ENCODE measurements around the gene DPEP1. TPM values are rescaled to one million over a fixed set of nuclear protein-coding genes. Genes with fewer than 3 reads are reported as not detected.

Gene DPEP1
- total and polyA plus RNA-seq, 10 donors = 0.33 to 39.5 (median 2.0) TPM

GRCh38 chr16:89646906-89647305, 33.5 kb downstream of the DPEP1 start:
- Histone ChIP-seq H3K36me3 (peaks cover 0 to 76% (median 60%) of the 10 kb centered on the region in 6 donors), H3K4me3 (no peak overlapping the region), H3K27ac (no peak overlapping the region), H3K27me3 (replicated peaks in 1 of 7) (no peaks in the 10 kb centered on the region), H3K4me1 (peaks cover 0 to 6% (median 0%) of the 10 kb centered on the region in 6 donors), H3K9me3 (no peaks in the 10 kb centered on the region)
- WGBS, 5 donors = 89 to 94% (median 92%) methylated on average over 8 to 12 of the region's 12 CpGs
- intact Hi-C loops (cut with DNase I; ENCODE audit: low total_unique reads) = loop anchor here (10.0 kb wide), 1 partner anchor 72 kb away; the partner anchor contains the start of gene CPNE7
- no peak for DNase-seq
- TF ChIP-seq POLR2AphosphoS5 (IDR thresholded peaks at IDR 0.05) = no peak
- TF ChIP-seq POLR2A (IDR thresholded peaks at IDR 0.05) = no peak
- no peak for TF ChIP-seq CTCF (IDR thresholded peaks at IDR 0.05 in 8 of 11, conservative IDR thresholded peaks at IDR 0.05 in 3 of 11)

GRCh38 chr16:89651584-89651983, 38.1 kb downstream of the DPEP1 start:
- no peak overlapping the region for H3K27ac ChIP-seq
- TF ChIP-seq POLR2A (IDR thresholded peaks at IDR 0.05) (no peak), POLR2AphosphoS5 (IDR thresholded peaks at IDR 0.05) (no peak), CTCF (IDR thresholded peaks at IDR 0.05 in 8 of 11, conservative IDR thresholded peaks at IDR 0.05 in 3 of 11) (no peak)
- DNase-seq = no peak
- H3K4me1 ChIP-seq = peaks cover 5 to 37% (median 21%) of the 10 kb centered on the region in 6 donors
- H3K9me3 ChIP-seq = no peaks in the 10 kb centered on the region
- 88 to 96% (median 93%) methylated on average over 11 to 15 of the region's 15 CpGs for WGBS, 5 donors
- peaks cover 0 to 73% (median 42%) of the 10 kb centered on the region in 6 donors for H3K36me3 ChIP-seq
- intact Hi-C loops (cut with DNase I; ENCODE audit: low total_unique reads) = no loop called here
- no peaks in the 10 kb centered on the region for H3K27me3 ChIP-seq (replicated peaks in 1 of 7)
- H3K4me3 ChIP-seq = no peak overlapping the region

DNA sequence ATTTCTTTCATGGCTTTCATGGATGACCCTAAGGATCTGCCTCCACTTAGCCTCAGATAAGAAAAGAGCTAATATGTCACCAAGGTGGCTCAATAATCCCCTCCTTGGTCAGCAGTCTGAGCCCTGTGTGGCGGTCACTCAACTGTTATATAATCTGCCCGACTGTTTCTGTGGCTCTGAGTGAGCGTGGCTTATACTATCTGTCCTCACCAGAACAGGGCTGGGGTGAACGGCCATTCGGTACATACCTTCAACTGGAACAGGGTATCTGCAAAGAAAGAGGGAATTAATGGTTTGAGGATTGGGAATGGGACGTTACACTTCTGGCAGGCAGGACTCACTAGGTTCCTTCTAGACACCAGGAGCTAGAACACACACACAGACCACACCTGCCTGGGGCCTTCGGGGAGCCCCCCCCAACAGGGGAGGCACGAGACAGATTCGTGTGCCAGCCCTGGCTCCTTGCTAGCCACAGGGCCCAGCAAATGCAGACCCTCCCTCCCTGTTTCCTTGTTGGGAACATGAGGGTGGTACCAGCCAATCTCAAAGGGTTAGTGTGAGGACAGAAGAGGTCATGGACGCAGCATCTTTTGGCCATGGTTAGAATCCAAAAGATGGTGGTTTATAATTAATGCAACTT, 40.3 kb downstream of the DPEP1 start:
- no peak overlapping the region for H3K27ac ChIP-seq
- no peak for DNase-seq
- intact Hi-C loops (cut with DNase I; ENCODE audit: low total_unique reads) = no loop called here
- TF ChIP-seq POLR2A (IDR thresholded peaks at IDR 0.05) (no peak), CTCF (IDR thresholded peaks at IDR 0.05 in 8 of 11, conservative IDR thresholded peaks at IDR 0.05 in 3 of 11) (no peak), POLR2AphosphoS5 (IDR thresholded peaks at IDR 0.05) (no peak)
- peaks cover 0 to 57% (median 30%) of the 10 kb centered on the region in 6 donors for H3K36me3 ChIP-seq
- no peaks in the 10 kb centered on the region for H3K27me3 ChIP-seq (replicated peaks in 1 of 7)
- H3K4me1 ChIP-seq = peaks cover 13 to 52% (median 34%) of the 10 kb centered on the region in 6 donors
- no peak overlapping the region for H3K4me3 ChIP-seq
- no peaks in the 10 kb centered on the region for H3K9me3 ChIP-seq
- 86 to 91% (median 90%) methylated on average over 10 of the region's 10 CpGs for WGBS, 5 donors

DNA sequence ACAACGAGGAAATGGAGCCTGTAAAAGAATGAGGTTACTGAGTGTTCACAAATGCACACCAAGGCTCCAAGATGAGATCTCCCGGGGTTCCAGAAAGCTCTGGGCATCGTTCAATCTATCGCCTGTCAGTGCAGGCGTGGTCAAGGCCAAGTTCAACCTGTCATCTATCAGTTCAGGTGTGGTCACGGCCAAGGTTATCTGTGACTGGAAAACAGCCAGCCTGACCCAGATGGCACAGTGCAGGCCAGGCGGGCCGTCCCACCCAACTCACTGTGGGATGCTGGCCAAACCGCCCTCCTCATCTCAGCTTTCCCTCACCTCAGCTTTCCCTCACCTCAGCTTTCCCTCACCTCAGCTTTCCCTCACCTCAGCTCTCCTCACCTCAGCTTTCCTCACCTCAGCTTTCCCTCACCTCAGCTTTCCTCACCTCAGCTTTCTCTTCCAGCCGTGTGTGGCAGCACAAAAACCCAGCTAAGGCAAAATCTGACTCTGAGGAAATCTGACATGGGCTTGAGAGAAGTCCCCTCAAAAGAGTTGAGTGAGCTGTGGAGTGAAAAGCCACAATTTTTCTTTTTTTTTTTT, 41.7 kb downstream of the DPEP1 start:
- Histone ChIP-seq H3K4me1 (peaks cover 13 to 62% (median 39%) of the 10 kb centered on the region in 6 donors), H3K4me3 (no peak overlapping the region), H3K36me3 (peaks cover 0 to 43% (median 23%) of the 10 kb centered on the region in 6 donors), H3K27ac (no peak overlapping the region), H3K27me3 (replicated peaks in 1 of 7) (no peaks in the 10 kb centered on the region), H3K9me3 (no peaks in the 10 kb centered on the region)
- 68 to 88% (median 74%) methylated on average over 10 of the region's 10 CpGs for WGBS, 5 donors
- intact Hi-C loops (cut with DNase I; ENCODE audit: low total_unique reads) = no loop called here
- TF ChIP-seq POLR2AphosphoS5 (IDR thresholded peaks at IDR 0.05) = no peak
- no peak for DNase-seq

Data from spleen (tissue), 11 donors.